KMS-11 (cell line): Measurements from ENCODE around the gene AMOTL2.

Source experiments
- H2AFZ ChIP-seq: fragments of 200-600 bp; sonication (generic); 2 replicates; pipeline ENCODE4 v1.6.1; 2016; ENCODE audit warnings: antibody characterized with exemption, mixed run types, low read depth
- H3K27ac ChIP-seq: fragments of 200-600 bp; sonication (generic); 2 replicates; pipeline ENCODE4 v1.6.1; 2016; ENCODE audit warnings: mild to moderate bottlenecking, mixed run types
- H3K27me3 ChIP-seq: fragments of 200-600 bp; sonication (generic); 2 replicates; pipeline ENCODE4 v1.6.1; 2017; ENCODE audit warnings: mild to moderate bottlenecking, low read depth, mixed run types, moderate library complexity; ENCODE audit not compliant: insufficient read depth
- H3K36me3 ChIP-seq: fragments of 200-600 bp; sonication (generic); 2 replicates; pipeline ENCODE4 v1.6.1; 2017; ENCODE audit warnings: mild to moderate bottlenecking, mixed run types; ENCODE audit not compliant: insufficient read depth
- H3K4me1 ChIP-seq: fragments of 200-600 bp; sonication (generic); 2 replicates; pipeline ENCODE4 v1.6.1; 2016; ENCODE audit warnings: mild to moderate bottlenecking, low read depth, mixed run types; ENCODE audit not compliant: poor library complexity, severe bottlenecking
- H3K4me2 ChIP-seq: fragments of 200-600 bp; sonication (generic); 2 replicates; pipeline ENCODE4 v1.7.0; 2016; ENCODE audit warnings: mild to moderate bottlenecking, mixed run types
- H3K4me3 ChIP-seq: fragments of 200-600 bp; sonication (generic); IDR thresholded peaks from 2 replicates; pipeline ENCODE4 v1.6.1; 2017; ENCODE audit warnings: low read depth, low read length, mixed read lengths; ENCODE audit not compliant: insufficient read depth
- H3K79me2 ChIP-seq: fragments of 200-600 bp; sonication (generic); 2 replicates; pipeline ENCODE4 v1.6.1; 2016; ENCODE audit warnings: low read depth, mixed run types; ENCODE audit not compliant: insufficient read depth
- H3K9ac ChIP-seq: fragments of 200-600 bp; sonication (generic); 2 replicates; pipeline ENCODE4 v1.6.1; 2016; ENCODE audit warnings: mild to moderate bottlenecking, mixed run types
- H4K20me1 ChIP-seq: fragments of 200-600 bp; sonication (generic); 2 replicates; pipeline ENCODE4 v1.6.1; 2016; ENCODE audit warnings: mild to moderate bottlenecking, mixed run types; ENCODE audit not compliant: insufficient read depth
- TF ChIP-seq, protein P1 (sequence below): fragments of 200-600 bp; sonication (generic); conservative IDR thresholded peaks from 2 replicates; pipeline ENCODE4 v1.6.1; 2017; ENCODE audit warnings: low read depth, mild to moderate bottlenecking, antibody characterized with exemption, low read length, moderate library complexity, mixed read lengths

Gene AMOTL2

DNA sequence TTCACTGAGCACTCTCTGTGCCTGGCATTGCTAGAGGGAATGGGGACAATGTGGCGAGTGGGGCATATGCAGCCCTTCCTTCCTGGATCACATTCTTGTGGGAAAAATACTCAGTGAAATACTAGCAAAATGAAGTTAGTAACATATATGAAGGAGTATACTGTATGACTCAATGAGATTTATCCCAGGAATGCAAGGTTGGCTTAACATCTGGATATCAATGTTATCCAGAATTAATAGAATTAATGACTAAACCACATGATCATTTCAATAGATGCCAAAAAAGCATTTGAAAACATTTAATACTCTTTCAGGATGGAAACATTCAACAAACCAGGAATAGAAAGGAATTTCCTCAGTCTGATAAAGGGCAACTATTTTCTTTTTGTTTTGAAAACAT, 27.5 kb downstream of the AMOTL2 start:
- TF ChIP-seq, protein P1, sequence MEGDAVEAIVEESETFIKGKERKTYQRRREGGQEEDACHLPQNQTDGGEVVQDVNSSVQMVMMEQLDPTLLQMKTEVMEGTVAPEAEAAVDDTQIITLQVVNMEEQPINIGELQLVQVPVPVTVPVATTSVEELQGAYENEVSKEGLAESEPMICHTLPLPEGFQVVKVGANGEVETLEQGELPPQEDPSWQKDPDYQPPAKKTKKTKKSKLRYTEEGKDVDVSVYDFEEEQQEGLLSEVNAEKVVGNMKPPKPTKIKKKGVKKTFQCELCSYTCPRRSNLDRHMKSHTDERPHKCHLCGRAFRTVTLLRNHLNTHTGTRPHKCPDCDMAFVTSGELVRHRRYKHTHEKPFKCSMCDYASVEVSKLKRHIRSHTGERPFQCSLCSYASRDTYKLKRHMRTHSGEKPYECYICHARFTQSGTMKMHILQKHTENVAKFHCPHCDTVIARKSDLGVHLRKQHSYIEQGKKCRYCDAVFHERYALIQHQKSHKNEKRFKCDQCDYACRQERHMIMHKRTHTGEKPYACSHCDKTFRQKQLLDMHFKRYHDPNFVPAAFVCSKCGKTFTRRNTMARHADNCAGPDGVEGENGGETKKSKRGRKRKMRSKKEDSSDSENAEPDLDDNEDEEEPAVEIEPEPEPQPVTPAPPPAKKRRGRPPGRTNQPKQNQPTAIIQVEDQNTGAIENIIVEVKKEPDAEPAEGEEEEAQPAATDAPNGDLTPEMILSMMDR: no peak
- H3K4me1 ChIP-seq: no peaks in the 10 kb centered on the region
- H3K4me3 ChIP-seq: no peak overlapping the region
- no peak overlapping the region for H3K9ac ChIP-seq
- H2AFZ ChIP-seq: no peak overlapping the region
- H3K27ac ChIP-seq: no peak overlapping the region
- H3K79me2 ChIP-seq: no peaks in the 10 kb centered on the region
- no peak overlapping the region for H3K4me2 ChIP-seq
- H3K27me3 ChIP-seq: no peaks in the 10 kb centered on the region
- H4K20me1 ChIP-seq: no peaks in the 10 kb centered on the region
- H3K36me3 ChIP-seq: no peaks in the 10 kb centered on the region

DNA sequence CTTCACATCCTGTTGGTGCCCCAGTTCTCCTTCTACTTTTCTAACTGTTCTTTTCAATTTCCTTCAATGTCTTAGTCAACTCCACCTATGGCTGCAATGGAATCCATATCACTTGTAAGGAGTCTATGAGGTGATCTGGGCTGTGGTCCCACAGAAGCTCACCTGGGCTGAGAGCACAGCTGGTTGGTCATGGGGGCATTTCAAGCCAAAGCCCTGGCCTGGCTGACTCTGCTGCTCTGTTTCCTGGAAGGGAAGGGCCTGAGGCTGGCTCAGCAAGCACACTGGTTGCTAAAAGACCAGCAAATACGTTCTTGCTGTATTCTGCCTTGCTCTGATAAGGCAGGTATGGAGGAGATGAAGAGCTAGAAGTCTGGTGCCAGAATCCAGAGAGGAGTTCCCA, 29.0 kb downstream of the AMOTL2 start:
- Histone ChIP-seq H3K9ac (no peak overlapping the region), H4K20me1 (no peaks in the 10 kb centered on the region), H3K4me1 (no peaks in the 10 kb centered on the region), H3K27me3 (no peaks in the 10 kb centered on the region), H2AFZ (no peak overlapping the region), H3K4me3 (no peak overlapping the region), H3K79me2 (no peaks in the 10 kb centered on the region), H3K36me3 (no peaks in the 10 kb centered on the region), H3K27ac (no peak overlapping the region), H3K4me2 (no peak overlapping the region)
- TF ChIP-seq, protein P1: no peak

DNA sequence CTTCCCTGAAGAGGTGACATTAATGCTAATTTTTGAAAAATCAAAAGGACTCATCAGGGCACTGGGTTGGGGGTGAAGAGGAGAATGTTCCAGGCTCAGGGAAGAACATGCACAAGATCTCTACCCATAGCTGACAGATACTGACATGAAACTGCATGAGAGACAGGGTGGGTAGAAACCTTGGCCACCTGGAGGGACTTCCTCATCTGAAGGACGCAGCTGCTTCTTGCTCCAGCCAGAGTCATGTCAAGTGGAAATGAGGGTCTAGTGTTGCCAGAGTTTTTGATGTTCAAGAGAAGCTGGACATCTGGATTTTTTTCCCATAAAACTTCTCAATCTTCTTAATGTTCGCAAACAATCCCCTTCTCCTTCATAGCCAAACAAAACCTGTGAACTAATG, 29.7 kb downstream of the AMOTL2 start:
- no peaks in the 10 kb centered on the region for H3K27me3 ChIP-seq
- H3K79me2 ChIP-seq: no peaks in the 10 kb centered on the region
- no peak overlapping the region for H3K4me2 ChIP-seq
- no peaks in the 10 kb centered on the region for H4K20me1 ChIP-seq
- no peaks in the 10 kb centered on the region for H3K36me3 ChIP-seq
- H3K27ac ChIP-seq: no peak overlapping the region
- no peaks in the 10 kb centered on the region for H3K4me1 ChIP-seq
- no peak overlapping the region for H2AFZ ChIP-seq
- no peak overlapping the region for H3K9ac ChIP-seq
- H3K4me3 ChIP-seq: no peak overlapping the region
- TF ChIP-seq, protein P1: no peak

DNA sequence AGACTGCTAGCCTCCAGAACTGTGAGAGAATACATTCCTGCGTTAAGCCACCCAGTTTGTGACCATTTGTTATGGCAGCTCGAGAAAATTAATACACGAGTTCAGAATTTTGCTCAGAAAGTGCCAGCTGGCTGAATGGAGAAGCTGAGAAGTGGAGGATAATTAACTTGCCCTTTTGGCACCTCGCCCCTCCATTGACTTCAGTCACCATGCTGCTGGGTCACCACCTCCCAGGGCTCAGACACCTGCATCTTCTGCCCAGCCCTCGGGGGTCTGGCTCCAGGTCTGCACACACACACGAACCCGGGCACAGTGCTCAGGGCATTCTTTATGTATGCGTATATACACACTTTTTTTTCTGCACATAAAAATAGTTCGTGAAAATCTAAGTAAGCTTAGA, 32.0 kb downstream of the AMOTL2 start:
- Histone ChIP-seq H3K9ac (no peak overlapping the region), H3K4me3 (no peak overlapping the region), H2AFZ (no peak overlapping the region), H3K79me2 (no peaks in the 10 kb centered on the region), H3K4me2 (no peak overlapping the region), H3K36me3 (no peaks in the 10 kb centered on the region), H3K27ac (no peak overlapping the region), H4K20me1 (no peaks in the 10 kb centered on the region), H3K4me1 (no peaks in the 10 kb centered on the region), H3K27me3 (no peaks in the 10 kb centered on the region)
- TF ChIP-seq, protein P1: no peak

DNA sequence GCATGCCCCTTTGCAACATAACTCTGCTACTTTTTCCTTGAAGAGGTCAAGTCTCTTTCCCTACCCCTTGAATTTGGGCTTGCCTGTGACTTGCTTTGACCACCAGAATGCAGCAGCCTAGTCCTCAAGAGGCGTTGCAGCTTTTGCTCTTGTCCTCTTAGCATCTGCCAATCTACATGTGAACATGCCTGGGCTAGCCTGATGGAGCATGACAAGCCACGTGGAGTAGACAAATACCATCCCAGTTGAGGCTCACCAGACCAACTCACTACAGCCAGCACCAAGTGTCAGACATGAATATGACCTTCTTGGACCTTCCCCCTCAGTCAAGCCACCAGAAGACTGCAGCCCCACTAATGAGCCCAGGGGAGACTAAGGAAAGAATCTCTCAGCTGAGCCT, 32.9 kb downstream of the AMOTL2 start:
- Histone ChIP-seq H3K4me3 (no peak overlapping the region), H3K4me2 (no peak overlapping the region), H3K27me3 (no peaks in the 10 kb centered on the region), H3K36me3 (no peaks in the 10 kb centered on the region), H3K27ac (no peak overlapping the region), H4K20me1 (no peaks in the 10 kb centered on the region), H2AFZ (no peak overlapping the region), H3K4me1 (no peaks in the 10 kb centered on the region), H3K79me2 (no peaks in the 10 kb centered on the region), H3K9ac (no peak overlapping the region)
- TF ChIP-seq, protein P1: no peak
